WTC11 (cell line): ENCODE measurements around the gene GRB10. TPM values are rescaled to one million over a fixed set of nuclear protein-coding genes. Genes with fewer than 3 reads are reported as not detected.

Experiments used
- ATAC-seq: fragments of 200-7000 bp; cut with Tn5 transposase; 2 replicates; pipeline ENCODE4 v1.10.0; 2021; ENCODE audit warnings: mild to moderate bottlenecking, moderate library complexity
- CTCF ChIA-PET: fragments of 300-600 bp; sonication (Branson Sonifier 250); formaldehyde crosslinking; loops from one replicate; lab custom pipeline; 2021; ENCODE audit warnings: antibody characterized with exemption; lab: Charles Lee
- POLR2A ChIA-PET: fragments of 350-600 bp; sonication (Branson Sonifier 250); formaldehyde crosslinking; loops from one replicate; lab custom pipeline; 2021; ENCODE audit warnings: antibody characterized with exemption; lab: Charles Lee
- DNase-seq: peaks from one replicate; pipeline ENCODE4 v3.0.0; 2021; ENCODE audit warnings: low spot score
- H3K27ac Mint-ChIP-seq: 2 replicates; pipeline ENCODE4 v1.8.0; 2021; ENCODE audit warnings: mixed read lengths
- H3K27me3 Mint-ChIP-seq: 2 replicates; pipeline ENCODE4 v1.8.0; 2021; ENCODE audit warnings: low read depth, mild to moderate bottlenecking, moderate library complexity, mixed read lengths
- H3K36me3 Mint-ChIP-seq: 2 replicates; pipeline ENCODE4 v1.8.0; 2021; ENCODE audit warnings: mixed read lengths
- H3K4me1 Mint-ChIP-seq: 2 replicates; pipeline ENCODE4 v1.8.0; 2022; ENCODE audit warnings: mixed read lengths
- H3K4me3 Mint-ChIP-seq: 2 replicates; pipeline ENCODE4 v1.8.0; 2021; ENCODE audit warnings: mild to moderate bottlenecking, moderate library complexity, mixed read lengths
- H3K9me3 Mint-ChIP-seq: 2 replicates; pipeline ENCODE4 v1.8.0; 2021; ENCODE audit warnings: mixed read lengths
- CREM ChIP-seq: sonication (generic); formaldehyde crosslinking; IDR thresholded peaks from 2 replicates; pipeline ENCODE4 v1.8.1; 2022; ENCODE audit warnings: mild to moderate bottlenecking, missing genetic modification reagents, moderate library complexity
- ERG ChIP-seq: fragments of 250-450 bp; sonication (Bioruptor Pico); IDR thresholded peaks from 2 replicates; pipeline ENCODE4 v1.8.0; 2021; ENCODE audit warnings: mild to moderate bottlenecking
- FOXJ3 ChIP-seq: sonication (generic); formaldehyde crosslinking; IDR thresholded peaks from 2 replicates; pipeline ENCODE4 v1.9.0; 2021; ENCODE audit warnings: missing genetic modification reagents, mild to moderate bottlenecking, borderline replicate concordance
- GABPB1 ChIP-seq: sonication (generic); formaldehyde crosslinking; IDR thresholded peaks from 2 replicates; pipeline ENCODE4 v1.8.1; 2023; ENCODE audit warnings: mild to moderate bottlenecking, missing genetic modification reagents
- GRHL2 ChIP-seq: fragments of 250-450 bp; sonication (Bioruptor Pico); IDR thresholded peaks from 2 replicates; pipeline ENCODE4 v1.8.0; 2022; ENCODE audit warnings: mild to moderate bottlenecking, moderate library complexity; ENCODE audit not compliant: insufficient replicate concordance, severe bottlenecking
- GTF2I ChIP-seq: fragments of 250-450 bp; sonication (Bioruptor Pico); conservative IDR thresholded peaks from 2 replicates; pipeline ENCODE4 v1.4.0; 2021; ENCODE audit warnings: mild to moderate bottlenecking
- MYBL2 ChIP-seq: sonication (generic); formaldehyde crosslinking; IDR thresholded peaks from 2 replicates; pipeline ENCODE4 v1.8.1; 2023; ENCODE audit warnings: mild to moderate bottlenecking, moderate library complexity, missing genetic modification reagents
- NR1H2 ChIP-seq: sonication (generic); formaldehyde crosslinking; IDR thresholded peaks from 2 replicates; pipeline ENCODE4 v1.9.0; 2021; ENCODE audit warnings: mild to moderate bottlenecking, moderate library complexity, missing genetic modification reagents
- NR3C1 ChIP-seq: sonication (generic); formaldehyde crosslinking; conservative IDR thresholded peaks from 2 replicates; pipeline ENCODE4 v1.8.1; 2023; ENCODE audit warnings: low read depth, mild to moderate bottlenecking, missing genetic modification reagents
- PRRX2 ChIP-seq: fragments of 250-450 bp; sonication (Bioruptor Pico); IDR thresholded peaks from 2 replicates; pipeline ENCODE4 v1.8.0; 2021; ENCODE audit warnings: mild to moderate bottlenecking
- RELA ChIP-seq: sonication (generic); formaldehyde crosslinking; IDR thresholded peaks from 2 replicates; pipeline ENCODE4 v1.8.1; 2022; ENCODE audit warnings: missing genetic modification reagents, mild to moderate bottlenecking, borderline replicate concordance
- SMAD4 ChIP-seq: sonication (generic); formaldehyde crosslinking; IDR thresholded peaks from 2 replicates; pipeline ENCODE4 v1.8.0; 2022; ENCODE audit warnings: mild to moderate bottlenecking, missing genetic modification reagents
- ZBTB21 ChIP-seq: sonication (generic); formaldehyde crosslinking; IDR thresholded peaks from 2 replicates; pipeline ENCODE4 v1.8.1; 2023; ENCODE audit warnings: mild to moderate bottlenecking, missing genetic modification reagents, borderline replicate concordance
- ZNF396 ChIP-seq: fragments of 250-450 bp; sonication (Bioruptor Pico); IDR thresholded peaks from 2 replicates; pipeline ENCODE4 v1.8.0; 2021; ENCODE audit warnings: mild to moderate bottlenecking, moderate library complexity, borderline replicate concordance
- ZNF425 ChIP-seq: fragments of 250-450 bp; sonication (Bioruptor Pico); conservative IDR thresholded peaks from 2 replicates; pipeline ENCODE4 v1.9.0; 2021; ENCODE audit warnings: mild to moderate bottlenecking
- ZNF512 ChIP-seq: sonication (generic); formaldehyde crosslinking; IDR thresholded peaks from 2 replicates; pipeline ENCODE4 v1.8.1; 2022; ENCODE audit warnings: missing genetic modification reagents, borderline replicate concordance
- ZNF532 ChIP-seq: fragments of 250-450 bp; sonication (Bioruptor Pico); IDR thresholded peaks from 2 replicates; pipeline ENCODE4 v1.9.0; 2021; ENCODE audit warnings: mild to moderate bottlenecking, borderline replicate concordance
- ZSCAN18 ChIP-seq: fragments of 250-450 bp; sonication (Bioruptor Pico); IDR thresholded peaks from 2 replicates; pipeline ENCODE4 v2.1.2; 2022; ENCODE audit warnings: mild to moderate bottlenecking, moderate library complexity
- total RNA-seq: library from RNA; stranded (reverse); gene quantifications from 3 replicates; pipeline ENCODE4 v1.2.3, GENCODE V29; 2021
- TF ChIP-seq, protein P1 (sequence below): fragments of 250-450 bp; sonication (Bioruptor Pico); IDR thresholded peaks from 2 replicates; pipeline ENCODE4 v1.9.0; 2021; ENCODE audit warnings: mild to moderate bottlenecking
- TF ChIP-seq, protein P2 (sequence below): fragments of 200-600 bp; IDR thresholded peaks from 2 replicates; pipeline ENCODE4 v1.8.0; 2022; ENCODE audit warnings: antibody characterized with exemption

Gene GRB10
- total RNA-seq, 1 experiment from 2014 or later, result 103 TPM

DNA sequence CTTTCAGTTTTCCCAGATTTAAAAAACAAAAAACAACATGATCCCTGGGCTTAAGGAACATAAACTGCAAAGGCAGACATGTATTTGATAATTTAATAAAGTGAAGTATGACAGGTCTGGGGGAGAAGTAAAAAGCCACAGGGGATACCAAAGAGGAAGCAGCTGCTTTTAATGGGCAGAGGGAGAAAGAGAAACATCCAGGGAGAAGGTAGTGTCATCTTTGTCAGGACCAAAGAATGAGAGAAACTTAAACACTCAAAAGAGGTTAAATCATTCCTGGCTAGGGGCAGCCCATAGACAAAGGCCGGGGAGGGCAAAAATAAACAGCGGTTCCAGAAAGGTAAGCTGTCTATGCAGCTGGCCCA is 94.5 kb downstream of the GRB10 start (continued):
- no peak for TF ChIP-seq ZNF396 (CRISPR knock-in tag)
- no peak for TF ChIP-seq NR3C1 (CRISPR knock-in tag)
- TF ChIP-seq CREM (CRISPR knock-in tag), result no peak
- no peak for TF ChIP-seq ZNF425

GRCh38 chr7:50687575-50688225 is 95.0 kb downstream of the GRB10 start:
- no peak for ATAC-seq
- TF ChIP-seq, protein P1, sequence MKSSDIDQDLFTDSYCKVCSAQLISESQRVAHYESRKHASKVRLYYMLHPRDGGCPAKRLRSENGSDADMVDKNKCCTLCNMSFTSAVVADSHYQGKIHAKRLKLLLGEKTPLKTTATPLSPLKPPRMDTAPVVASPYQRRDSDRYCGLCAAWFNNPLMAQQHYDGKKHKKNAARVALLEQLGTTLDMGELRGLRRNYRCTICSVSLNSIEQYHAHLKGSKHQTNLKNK, result no peak
- no peak for TF ChIP-seq GRHL2 (CRISPR knock-in tag)
- no peak for TF ChIP-seq GTF2I
- no peak for TF ChIP-seq FOXJ3 (CRISPR knock-in tag)
- no peak for TF ChIP-seq ZNF512 (CRISPR knock-in tag)
- no peak for TF ChIP-seq GABPB1 (CRISPR knock-in tag)
- TF ChIP-seq SMAD4, result no peak
- no peak for TF ChIP-seq ERG (CRISPR knock-in tag)
- TF ChIP-seq CREM (CRISPR knock-in tag), result no peak
- no peak for TF ChIP-seq ZNF532 (CRISPR knock-in tag)
- no peak for TF ChIP-seq ZNF425
- no peak for TF ChIP-seq MYBL2 (CRISPR knock-in tag)
- no peak for TF ChIP-seq ZSCAN18 (CRISPR knock-in tag)
- TF ChIP-seq RELA, result no peak
- TF ChIP-seq PRRX2 (CRISPR knock-in tag), result no peak
- TF ChIP-seq NR1H2 (CRISPR knock-in tag), result no peak
- TF ChIP-seq, protein P2, sequence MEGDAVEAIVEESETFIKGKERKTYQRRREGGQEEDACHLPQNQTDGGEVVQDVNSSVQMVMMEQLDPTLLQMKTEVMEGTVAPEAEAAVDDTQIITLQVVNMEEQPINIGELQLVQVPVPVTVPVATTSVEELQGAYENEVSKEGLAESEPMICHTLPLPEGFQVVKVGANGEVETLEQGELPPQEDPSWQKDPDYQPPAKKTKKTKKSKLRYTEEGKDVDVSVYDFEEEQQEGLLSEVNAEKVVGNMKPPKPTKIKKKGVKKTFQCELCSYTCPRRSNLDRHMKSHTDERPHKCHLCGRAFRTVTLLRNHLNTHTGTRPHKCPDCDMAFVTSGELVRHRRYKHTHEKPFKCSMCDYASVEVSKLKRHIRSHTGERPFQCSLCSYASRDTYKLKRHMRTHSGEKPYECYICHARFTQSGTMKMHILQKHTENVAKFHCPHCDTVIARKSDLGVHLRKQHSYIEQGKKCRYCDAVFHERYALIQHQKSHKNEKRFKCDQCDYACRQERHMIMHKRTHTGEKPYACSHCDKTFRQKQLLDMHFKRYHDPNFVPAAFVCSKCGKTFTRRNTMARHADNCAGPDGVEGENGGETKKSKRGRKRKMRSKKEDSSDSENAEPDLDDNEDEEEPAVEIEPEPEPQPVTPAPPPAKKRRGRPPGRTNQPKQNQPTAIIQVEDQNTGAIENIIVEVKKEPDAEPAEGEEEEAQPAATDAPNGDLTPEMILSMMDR, result no peak
- TF ChIP-seq ZBTB21, result no peak
- Mint-ChIP-seq H3K4me3 (no peak overlapping the region), H3K27me3 (no peaks in the 10 kb centered on the region), H3K4me1 (peaks cover 18% of the 10 kb centered on the region), H3K36me3 (peaks cover 8% of the 10 kb centered on the region), H3K27ac (no peak overlapping the region), H3K9me3 (no peaks in the 10 kb centered on the region)
- DNase-seq, result no peak
- CTCF ChIA-PET, result no interaction called here
- POLR2A ChIA-PET, result no interaction called here
